ENCODE measurements around the gene AIF1. TPM values are rescaled to one million over a fixed set of nuclear protein-coding genes. Genes with fewer than 3 reads are reported as not detected.

AIF1 gene
- polyA plus RNA-seq, 1 experiment: not detected

- TF ChIP-seq CTCF (IDR thresholded peaks at IDR 0.05; ENCODE audit: insufficient read depth, low read depth, low read length): no peak
- no peaks in the 10 kb centered on the region for H3K27me3 ChIP-seq (ENCODE audit: control insufficient read depth, insufficient read depth, low read length)
- DNase-seq (ENCODE audit: low read depth): no peak
- peaks cover 7% of the 10 kb centered on the region for H3K36me3 ChIP-seq (ENCODE audit: control insufficient read depth, insufficient read depth, low read length)
- H3K4me3 ChIP-seq (ENCODE audit: low read depth, low read length): peak overlapping the region; percentile 59; the same call in 1 of the 2 replicates
- CTCF ChIA-PET: interaction anchor here (0.6 to 1.6 kb wide), 5 partner anchors 9 to 202 kb away, joined by 3 to 8 read pairs (median 4); partner anchors contain the start of genes ATP6V1G2 and BAG6
- POLR2A ChIA-PET: interaction anchor here (1.0 kb wide), 1 partner anchor 10 kb away, joined by 11 read pairs; no protein-coding TSS in a partner anchor
Observed at GRCh38 chr6:31661262-31662123, 46.5 kb downstream of the AIF1 start.

- POLR2A ChIA-PET: no interaction called here
- CTCF ChIA-PET: interaction anchor here (0.6 kb wide), 1 partner anchor 113 kb away, joined by 3 read pairs; no protein-coding TSS in a partner anchor
- DNase-seq (ENCODE audit: low read depth): no peak
- peaks cover 8% of the 10 kb centered on the region for H3K36me3 ChIP-seq (ENCODE audit: control insufficient read depth, insufficient read depth, low read length)
- no peaks in the 10 kb centered on the region for H3K27me3 ChIP-seq (ENCODE audit: control insufficient read depth, insufficient read depth, low read length)
- H3K4me3 ChIP-seq (ENCODE audit: low read depth, low read length): no peak overlapping the region
- TF ChIP-seq CTCF (IDR thresholded peaks at IDR 0.05; ENCODE audit: insufficient read depth, low read depth, low read length): no peak
Observed at GRCh38 chr6:31662124-31662723, 47.2 kb downstream of the AIF1 start.

- Histone ChIP-seq H3K4me3 (ENCODE audit: low read depth, low read length) (peak overlapping the region; percentile 91), H3K27me3 (ENCODE audit: control insufficient read depth, insufficient read depth, low read length) (no peaks in the 10 kb centered on the region), H3K36me3 (ENCODE audit: control insufficient read depth, insufficient read depth, low read length) (peaks cover 18% of the 10 kb centered on the region)
- POLR2A ChIA-PET: interaction anchor here (0.6 to 1.1 kb wide), 2 partner anchors 11 to 264 kb away, joined by 3 read pairs; partner anchors contain the start of genes BAG6 and C2
- CTCF ChIA-PET: interaction anchor here (0.6 to 1.5 kb wide), 8 partner anchors 10 to 170 kb away, joined by 3 to 5 read pairs (median 3); partner anchors contain the start of genes ATP6V1G2, BAG6 and DDAH2
- no peak for TF ChIP-seq CTCF (IDR thresholded peaks at IDR 0.05; ENCODE audit: insufficient read depth, low read depth, low read length)
- DNase-seq (ENCODE audit: low read depth): no peak
Observed at GRCh38 chr6:31663126-31663960, 48.3 kb downstream of the AIF1 start.

- TF ChIP-seq CTCF (IDR thresholded peaks at IDR 0.05; ENCODE audit: insufficient read depth, low read depth, low read length): no peak
- no peak for DNase-seq (ENCODE audit: low read depth)
- ChIA-PET CTCF (interaction anchor here (0.6 to 1.5 kb wide), 10 partner anchors 9 to 171 kb away, joined by 3 to 5 read pairs (median 4); partner anchors contain the start of genes APOM, ATP6V1G2, BAG6 and DDAH2), POLR2A (interaction anchor here (0.6 to 1.1 kb wide), 4 partner anchors 12 to 263 kb away, joined by 3 read pairs; partner anchors contain the start of genes BAG6, C2 and NEU1)
- Histone ChIP-seq H3K36me3 (ENCODE audit: control insufficient read depth, insufficient read depth, low read length) (peaks cover 25% of the 10 kb centered on the region), H3K4me3 (ENCODE audit: low read depth, low read length) (peak overlapping the region; percentile 91), H3K27me3 (ENCODE audit: control insufficient read depth, insufficient read depth, low read length) (no peaks in the 10 kb centered on the region)
Observed at GRCh38 chr6:31663961-31664789, 49.1 kb downstream of the AIF1 start.
